ENCODE measurements around the gene PTGDR2. TPM values are rescaled to one million over a fixed set of nuclear protein-coding genes. Genes with fewer than 3 reads are reported as not detected.

The PTGDR2 gene
- total and polyA plus RNA-seq, 9 donors, result 0.07 to 0.46 (median 0.15) TPM; not detected in 2

DNA sequence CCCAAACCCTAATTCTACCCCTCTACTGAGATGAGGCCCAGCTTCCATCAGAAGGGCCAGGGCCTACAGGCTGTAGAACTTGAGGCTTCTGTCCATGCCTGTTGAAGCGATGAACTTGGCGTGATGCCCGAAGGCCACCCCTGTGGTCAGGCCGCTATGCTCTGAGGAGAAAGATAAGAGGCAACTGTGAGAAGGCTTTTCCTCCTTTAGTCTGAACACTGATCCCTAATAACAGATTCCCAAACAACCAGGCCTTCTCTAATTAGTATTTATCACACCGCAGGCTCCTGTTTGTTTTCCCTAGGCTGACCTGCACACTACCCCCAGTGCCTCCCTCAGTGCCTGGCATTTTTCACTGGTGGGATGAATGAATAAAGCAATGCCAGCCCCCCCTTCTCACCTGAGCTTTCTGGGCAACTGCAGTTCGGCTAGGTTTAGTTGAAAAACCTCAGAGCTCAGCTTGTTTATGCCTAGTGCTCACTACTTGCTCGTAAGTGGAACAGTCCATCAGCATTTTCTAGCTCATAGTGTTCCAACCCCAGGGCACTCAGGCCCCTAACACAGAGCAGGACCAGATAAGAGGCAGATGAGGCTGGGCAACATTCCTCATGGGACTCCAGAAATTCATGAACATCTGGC, 35.5 kb upstream of the PTGDR2 start:
- H3K27ac ChIP-seq, result no peak overlapping the region
- no peaks in the 10 kb centered on the region for H3K36me3 ChIP-seq
- no peaks in the 10 kb centered on the region for H3K27me3 ChIP-seq
- 30 to 57% (median 34%) methylated on average over 7 of the region's 7 CpGs for WGBS, 3 donors
- H3K4me1 ChIP-seq (ENCODE audit: insufficient read depth), result peaks cover 3% of the 10 kb centered on the region
- intact Hi-C loops (cut with DNase I), result loop anchor here in 2 of 4 donors (5.0 to 10.0 kb wide), 3 partner anchors 46 to 106 kb away; partner anchors contain the start of genes CCDC86 (in 1 of the 2) and MS4A10 (in 1 of the 2)
- no peaks in the 10 kb centered on the region for H3K9me3 ChIP-seq
- TF ChIP-seq, protein P1, sequence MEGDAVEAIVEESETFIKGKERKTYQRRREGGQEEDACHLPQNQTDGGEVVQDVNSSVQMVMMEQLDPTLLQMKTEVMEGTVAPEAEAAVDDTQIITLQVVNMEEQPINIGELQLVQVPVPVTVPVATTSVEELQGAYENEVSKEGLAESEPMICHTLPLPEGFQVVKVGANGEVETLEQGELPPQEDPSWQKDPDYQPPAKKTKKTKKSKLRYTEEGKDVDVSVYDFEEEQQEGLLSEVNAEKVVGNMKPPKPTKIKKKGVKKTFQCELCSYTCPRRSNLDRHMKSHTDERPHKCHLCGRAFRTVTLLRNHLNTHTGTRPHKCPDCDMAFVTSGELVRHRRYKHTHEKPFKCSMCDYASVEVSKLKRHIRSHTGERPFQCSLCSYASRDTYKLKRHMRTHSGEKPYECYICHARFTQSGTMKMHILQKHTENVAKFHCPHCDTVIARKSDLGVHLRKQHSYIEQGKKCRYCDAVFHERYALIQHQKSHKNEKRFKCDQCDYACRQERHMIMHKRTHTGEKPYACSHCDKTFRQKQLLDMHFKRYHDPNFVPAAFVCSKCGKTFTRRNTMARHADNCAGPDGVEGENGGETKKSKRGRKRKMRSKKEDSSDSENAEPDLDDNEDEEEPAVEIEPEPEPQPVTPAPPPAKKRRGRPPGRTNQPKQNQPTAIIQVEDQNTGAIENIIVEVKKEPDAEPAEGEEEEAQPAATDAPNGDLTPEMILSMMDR (IDR thresholded peaks at IDR 0.05), result no peak
- TF ChIP-seq EP300 (IDR thresholded peaks at IDR 0.05) (no peak), POLR2A (IDR thresholded peaks at IDR 0.05) (no peak)
- DNase-seq, result peak; percentile 69 to 86 (median 77)
- no peak overlapping the region for H3K4me3 ChIP-seq

DNA sequence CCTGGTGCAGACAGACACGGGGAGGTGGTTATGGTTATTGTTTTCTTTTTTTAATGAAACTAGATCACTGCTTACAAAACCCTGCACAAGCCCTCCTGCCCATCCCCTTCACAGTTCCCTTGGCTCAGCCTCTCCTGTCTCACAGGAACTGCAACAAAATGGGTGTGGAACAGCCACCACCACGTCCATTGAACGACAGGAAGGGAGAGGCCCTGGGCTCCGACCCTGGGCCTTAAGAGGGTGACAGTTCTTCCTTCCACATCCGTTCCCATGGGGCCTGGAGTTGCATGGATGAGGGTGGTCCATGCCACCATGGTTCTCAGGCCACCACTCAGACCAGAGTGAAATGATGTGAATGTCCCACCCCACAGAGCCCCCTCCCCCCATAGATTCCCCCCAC, 34.9 kb upstream of the PTGDR2 start:
- H3K4me1 ChIP-seq (ENCODE audit: insufficient read depth), result peaks cover 3% of the 10 kb centered on the region
- H3K27ac ChIP-seq, result no peak overlapping the region
- no peaks in the 10 kb centered on the region for H3K27me3 ChIP-seq
- TF ChIP-seq POLR2A (IDR thresholded peaks at IDR 0.05) (no peak), EP300 (IDR thresholded peaks at IDR 0.05) (no peak)
- TF ChIP-seq, protein P1 (IDR thresholded peaks at IDR 0.05), result no peak
- H3K9me3 ChIP-seq, result no peaks in the 10 kb centered on the region
- no peaks in the 10 kb centered on the region for H3K36me3 ChIP-seq
- intact Hi-C loops (cut with DNase I), result loop anchor here in 2 of 4 donors (5.0 to 10.0 kb wide), 3 partner anchors 46 to 106 kb away; partner anchors contain the start of genes CCDC86 (in 1 of the 2) and MS4A10 (in 1 of the 2)
- no peak for DNase-seq
- 58 to 62% (median 59%) methylated on average over 5 of the region's 5 CpGs for WGBS, 3 donors
- no peak overlapping the region for H3K4me3 ChIP-seq

DNA sequence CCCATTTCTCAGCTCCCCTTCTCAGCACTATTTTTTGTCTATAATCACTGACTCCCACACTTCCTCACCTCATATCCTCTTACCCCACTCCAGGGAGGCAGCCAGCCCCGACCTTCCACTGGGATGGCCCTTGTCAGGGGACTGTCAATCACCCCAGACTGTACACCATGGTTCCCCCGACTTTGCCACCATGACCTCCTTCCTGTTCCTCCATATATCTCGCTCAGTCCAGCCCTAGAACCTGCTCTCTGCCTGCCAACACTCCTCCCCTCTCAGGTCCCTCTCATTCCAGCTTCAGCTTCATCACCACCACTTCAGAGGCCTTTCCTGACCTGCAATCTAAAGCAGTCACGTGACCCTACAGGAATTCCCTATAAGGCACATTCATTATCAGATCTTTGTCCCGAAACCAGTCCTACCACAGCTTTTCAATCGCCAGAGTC, 34.1 kb upstream of the PTGDR2 start:
- Histone ChIP-seq H3K9me3 (no peaks in the 10 kb centered on the region), H3K27me3 (no peaks in the 10 kb centered on the region), H3K4me3 (no peak overlapping the region), H3K36me3 (no peaks in the 10 kb centered on the region), H3K4me1 (ENCODE audit: insufficient read depth) (peaks cover 3% of the 10 kb centered on the region), H3K27ac (no peak overlapping the region)
- intact Hi-C loops (cut with DNase I), result loop anchor here in 2 of 4 donors (5.0 to 10.0 kb wide), 3 partner anchors 45 to 105 kb away; partner anchors contain the start of genes CCDC86 (in 1 of the 2) and MS4A10 (in 1 of the 2)
- WGBS, 3 donors, result 67 to 75% (median 70%) methylated on average over 6 of the region's 6 CpGs
- TF ChIP-seq, protein P1 (IDR thresholded peaks at IDR 0.05), result no peak
- TF ChIP-seq POLR2A (IDR thresholded peaks at IDR 0.05), result no peak
- no peak for TF ChIP-seq EP300 (IDR thresholded peaks at IDR 0.05)
- no peak for DNase-seq

DNA sequence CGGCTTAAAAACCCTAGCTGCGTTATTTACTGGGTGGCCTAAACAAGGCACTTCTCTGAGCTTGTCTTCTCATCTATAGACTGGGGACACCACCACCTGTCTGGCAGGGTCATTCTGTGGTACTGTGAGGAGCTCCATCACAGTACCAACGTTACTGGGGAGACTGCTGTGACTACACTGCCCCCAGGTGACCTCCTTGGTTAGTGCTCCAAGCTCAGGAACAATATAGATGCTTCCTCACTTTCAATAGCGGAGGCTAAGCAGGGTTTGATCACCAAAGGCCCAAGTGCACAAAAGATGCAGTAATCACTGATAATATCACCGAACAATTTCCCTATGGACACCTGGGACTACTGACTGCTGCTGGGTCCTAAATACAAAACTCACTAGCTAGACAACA, 31.8 kb upstream of the PTGDR2 start:
- Histone ChIP-seq H3K27me3 (no peaks in the 10 kb centered on the region), H3K27ac (no peak overlapping the region), H3K4me1 (ENCODE audit: insufficient read depth) (peaks cover 3% of the 10 kb centered on the region), H3K4me3 (no peak overlapping the region), H3K36me3 (no peaks in the 10 kb centered on the region), H3K9me3 (no peaks in the 10 kb centered on the region)
- 55 to 61% (median 56%) methylated on average over 5 of the region's 5 CpGs for WGBS, 3 donors
- intact Hi-C loops (cut with DNase I), result no loop called here
- TF ChIP-seq, protein P1 (IDR thresholded peaks at IDR 0.05), result peak in 1 of 3 donors; percentile 18
- TF ChIP-seq POLR2A (IDR thresholded peaks at IDR 0.05), result no peak
- no peak for DNase-seq

All from ovary (tissue), 9 donors.